Pancreas (tissue), 10 donors: ENCODE results near the gene KRT24. TPM values are rescaled to one million over a fixed set of nuclear protein-coding genes. Genes with fewer than 3 reads are reported as not detected.
A peak's percentile ranks its signal among the peaks of the same experiment; 100 is the strongest.

Experiments used
- ATAC-seq, 4 donors: fragments of 200-7000 bp; cut with Tn5 transposase; one replicate each; pipeline versions ENCODE4 v1.8.0 to v1.9.1; 2020; ENCODE audit warnings: mild to moderate bottlenecking in 4 of 4, moderate library complexity in 4 of 4
- DNase-seq, 6 donors: peaks; one replicate each; pipeline ENCODE4 v3.0.0-alpha.2; 2020
- FAIRE-seq: peaks from 2 replicates; lab custom pipeline; 2012; peaks lifted over from hg19 to GRCh38; lab: Jason Lieb, UNC
- H3K27ac ChIP-seq, 4 donors: fragments of 200-600 bp; sonication (generic); 1 replicate in 3 of 4; 2 replicates in 1 of 4; pipeline versions ENCODE4 v1.5.0 to v1.8.0; 2020
- H3K27me3 ChIP-seq, 4 donors: fragments of 200-600 bp; one replicate each; pipeline ENCODE4 v1.8.0; 2021
- H3K36me3 ChIP-seq, 3 donors: fragments of 200-600 bp; sonication (generic) in 1 of 3; one replicate each; pipeline versions ENCODE4 v1.5.0 to v1.8.0; 2020 to 2021
- H3K4me1 ChIP-seq, 3 donors: fragments of 200-600 bp; one replicate each; pipeline ENCODE4 v1.8.0; 2021
- H3K4me3 ChIP-seq, 4 donors: fragments of 200-600 bp; sonication (generic) in 2 of 4; one replicate each; pipeline versions ENCODE4 v1.5.0 to v1.8.0; 2020 to 2021
- H3K9me3 ChIP-seq, 4 donors: fragments of 200-600 bp; one replicate each; pipeline ENCODE4 v1.8.0; 2021
- CTCF ChIP-seq, 4 donors: fragments of 200-600 bp; sonication (generic) in 3 of 4; IDR thresholded peaks; one replicate each; pipeline versions ENCODE4 v1.5.0 to v1.8.0; 2021; ENCODE audit warnings: antibody characterized with exemption in 4 of 4
- WGBS, 2 donors: extraction: QIAGEN DNeasy Blood & Tissue Kit; methylation state at CpG; one replicate each; pipeline ENCODE4 v1.1.7; 2013; 5-methylcytosine and 5-hydroxymethylcytosine counted together
- intact Hi-C, 3 donors: fragments of 100-400 bp; cut with DNase I; formaldehyde crosslinking; loops; one replicate each; pipeline versions ENCODE4 v1.11.1 to v1.14.2; 2022
- polyA plus RNA-seq, 2 donors: library from polyadenylated mRNA; stranded (reverse); fragments of 200-250 nt; gene quantifications; one replicate each; pipeline ENCODE4 v1.2.3, GENCODE V29; 2013
- total RNA-seq, 6 donors: library from RNA; stranded (reverse); fragmentation: NEBNext Ultra II Directional in 4 of 6; extraction: Animal tissue kit (Norgen Biotek cat#: 25700) in 4 of 6; gene quantifications; one replicate each; pipeline versions ENCODE4 v1.2.1 to v1.2.4, GENCODE V29; 2021 to 2023
- donor health status: healthy with polysubstance abuse.
- donor health status: DM: no; HTN: no; CAD: no; lungs with moderate emphysema.
- donor health status: DM: no; HTN: no; CAD: no.
- donor health status: control.
- donor health status: control.
- donor health status: Bipolar disorder and iron deficiency.
- donor health status: DM: yes; HTN: yes; CAD: no.
- donor health status: DM: no; HTN: no; CAD: no.
- donor health status: DM: no; HTN: no; CAD: no.
- donor health status: DM: yes; HTN: yes; CAD: no.

Gene KRT24
- total and polyA plus RNA-seq, 8 donors = 0.08 TPM; not detected in 7

GRCh38 chr17:40699371-40699770, 4.2 kb downstream of the KRT24 start:
- H3K27ac ChIP-seq = no peak overlapping the region
- H3K4me1 ChIP-seq = peaks cover 0 to 6% (median 3%) of the 10 kb centered on the region in 3 donors
- intact Hi-C loops = no loop called here
- no peak overlapping the region for H3K4me3 ChIP-seq
- H3K9me3 ChIP-seq = no peaks in the 10 kb centered on the region
- FAIRE-seq (no peak), ATAC-seq (peak in 1 of 4 donors; percentile 25), DNase-seq (no peak)
- no peak for TF ChIP-seq CTCF (IDR thresholded peaks at IDR 0.05)
- no peaks in the 10 kb centered on the region for H3K36me3 ChIP-seq
- WGBS, 2 donors = 53 to 58% methylated on average over 9 of the region's 9 CpGs
- H3K27me3 ChIP-seq = peaks cover 0 to 4% (median 0%) of the 10 kb centered on the region in 4 donors

GRCh38 chr17:40697297-40697696, 6.3 kb downstream of the KRT24 start:
- FAIRE-seq (no peak), ATAC-seq (no peak), DNase-seq (no peak)
- H3K36me3 ChIP-seq = no peaks in the 10 kb centered on the region
- peak overlapping the region in 1 of 4 donors; percentile 62 for H3K27ac ChIP-seq
- intact Hi-C loops = no loop called here
- H3K4me1 ChIP-seq = peaks cover 0 to 6% (median 3%) of the 10 kb centered on the region in 3 donors
- H3K4me3 ChIP-seq = no peak overlapping the region
- no peak for TF ChIP-seq CTCF (IDR thresholded peaks at IDR 0.05)
- WGBS, 2 donors = 23 to 26% methylated on average over 7 of the region's 7 CpGs
- peaks cover 0 to 3% (median 0%) of the 10 kb centered on the region in 4 donors for H3K27me3 ChIP-seq
- no peaks in the 10 kb centered on the region for H3K9me3 ChIP-seq

- FAIRE-seq = no peak
- DNase-seq = no peak
- Histone ChIP-seq H3K9me3 (no peaks in the 10 kb centered on the region), H3K27ac (peak overlapping the region in 2 of 4 donors; percentile 41 to 62), H3K4me3 (no peak overlapping the region), H3K4me1 (peaks cover 0 to 6% (median 3%) of the 10 kb centered on the region in 3 donors), H3K36me3 (no peaks in the 10 kb centered on the region), H3K27me3 (peaks cover 0 to 3% (median 0%) of the 10 kb centered on the region in 4 donors)
- 36 to 44% methylated on average over 3 of the region's 3 CpGs for WGBS, 2 donors
- peak in 3 of 4 donors; percentile 25 to 49 (median 32) for ATAC-seq
- intact Hi-C loops = no loop called here
- TF ChIP-seq CTCF (IDR thresholded peaks at IDR 0.05) = no peak
Measured at GRCh38 chr17:40696651-40697072, 6.9 kb downstream of the KRT24 start.

GRCh38 chr17:40695874-40696472, 7.6 kb downstream of the KRT24 start:
- no peak for TF ChIP-seq CTCF (IDR thresholded peaks at IDR 0.05)
- FAIRE-seq (no peak), ATAC-seq (peak in 3 of 4 donors; percentile 61 to 67 (median 66)), DNase-seq (no peak)
- Histone ChIP-seq H3K4me3 (no peak overlapping the region), H3K4me1 (peaks cover 0 to 6% (median 3%) of the 10 kb centered on the region in 3 donors), H3K36me3 (no peaks in the 10 kb centered on the region), H3K9me3 (no peaks in the 10 kb centered on the region), H3K27ac (peak overlapping the region in 2 of 4 donors; percentile 41 to 62), H3K27me3 (peaks cover 0 to 3% (median 0%) of the 10 kb centered on the region in 4 donors)
- WGBS, 2 donors = 60 to 61% methylated on average over 6 of the region's 6 CpGs
- intact Hi-C loops = no loop called here

- ATAC-seq (no peak), DNase-seq (no peak), FAIRE-seq (no peak)
- 54 to 60% methylated on average over 9 of the region's 9 CpGs for WGBS, 2 donors
- no peak overlapping the region for H3K4me3 ChIP-seq
- H3K4me1 ChIP-seq = peaks cover 0 to 6% (median 3%) of the 10 kb centered on the region in 3 donors
- intact Hi-C loops = no loop called here
- no peaks in the 10 kb centered on the region for H3K9me3 ChIP-seq
- H3K27ac ChIP-seq = peak overlapping the region in 1 of 4 donors; percentile 12
- TF ChIP-seq CTCF (IDR thresholded peaks at IDR 0.05) = no peak
- peaks cover 0 to 2% (median 0%) of the 10 kb centered on the region in 4 donors for H3K27me3 ChIP-seq
- no peaks in the 10 kb centered on the region for H3K36me3 ChIP-seq
Measured at GRCh38 chr17:40694584-40694983, 9.0 kb downstream of the KRT24 start.
